Activated T-cell treated with anti-CD3 and anti-CD28 coated beads for 24 hours (primary cell): ENCODE measurements around the gene EMX1.
"Not testable (repeated sequence)": the region's sequence is repeated elsewhere in the genome, so short reads cannot be mapped to it uniquely, and the experiment has no call there.

ENCODE experiments used
- DNase-seq: peaks from one replicate; pipeline ENCODE4 v3.0.0-alpha.2; 2020; ENCODE audit warnings: low read depth

The EMX1 gene

DNA sequence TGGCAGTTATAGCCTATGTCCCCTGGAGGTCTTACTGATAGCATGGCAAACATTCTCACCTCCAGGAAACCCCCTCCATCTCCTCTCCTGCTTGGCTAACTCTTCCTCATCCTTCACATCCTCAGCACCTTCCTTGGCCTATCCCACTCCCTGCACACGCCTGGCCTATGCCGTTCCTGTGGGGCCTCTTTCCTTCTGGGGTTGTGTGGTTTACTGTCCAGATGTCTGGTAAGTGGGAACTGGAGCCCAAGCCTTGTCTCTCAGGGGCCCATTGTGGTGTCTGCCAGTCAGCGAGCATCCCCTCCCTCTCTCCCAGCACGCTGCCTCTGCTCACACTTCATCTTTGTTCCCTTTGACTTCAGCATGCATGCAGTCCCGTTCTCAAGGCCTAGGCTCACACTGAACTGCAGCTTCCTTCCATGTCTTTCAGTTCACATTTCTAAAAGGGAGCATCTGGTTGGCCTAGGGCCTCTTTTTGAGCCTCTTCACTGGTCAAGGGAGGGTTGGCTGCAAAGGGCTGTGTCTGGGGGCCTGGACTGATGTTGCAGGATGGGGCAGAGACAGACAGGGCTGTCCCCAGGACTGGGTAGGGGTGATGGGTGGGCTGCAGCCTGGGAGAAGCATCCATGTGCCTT, 17.0 kb upstream of the EMX1 start:
- DNase-seq = no peak

DNA sequence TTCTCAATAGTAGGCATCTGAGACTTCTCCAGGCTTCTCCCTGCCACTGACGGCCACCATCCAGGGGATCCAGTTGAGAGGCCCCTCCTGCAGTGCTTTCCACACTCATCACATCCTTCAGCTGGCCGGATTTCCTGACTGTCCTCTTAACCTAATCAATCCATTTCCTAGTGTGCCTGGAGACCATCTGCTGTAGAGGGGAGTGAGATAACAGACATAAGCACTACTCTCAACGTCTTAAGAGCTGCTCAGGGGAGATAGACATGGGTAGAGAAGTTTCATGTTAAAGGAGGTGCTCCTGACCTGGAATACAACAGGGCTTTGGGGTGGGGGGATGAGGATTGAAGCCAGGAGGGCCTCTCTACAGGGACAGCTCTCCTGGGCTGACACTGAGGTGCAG, 15.9 kb upstream of the EMX1 start:
- no peak for DNase-seq

DNA sequence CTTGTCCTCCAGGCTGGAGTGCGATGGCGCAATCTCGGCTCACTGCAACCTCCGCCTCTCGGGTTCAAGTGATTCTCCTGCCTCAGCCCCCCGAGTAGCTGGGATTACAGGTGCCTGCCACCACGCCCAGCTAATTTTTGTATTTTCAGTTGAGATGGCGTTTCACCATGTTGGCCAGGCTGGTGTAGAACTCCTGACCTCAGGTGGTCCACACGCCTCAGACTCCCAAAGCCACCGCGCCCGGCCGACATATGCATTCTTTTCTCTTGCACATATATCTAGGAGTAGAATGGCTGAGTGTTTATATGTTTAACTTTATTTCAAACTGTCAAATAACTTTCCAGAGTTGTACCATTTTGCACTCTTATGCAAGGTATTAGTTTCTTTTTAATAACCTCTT, 9.9 kb upstream of the EMX1 start:
- DNase-seq = not testable (repeated sequence)

- no peak for DNase-seq
These were observed 8.6 kb upstream of the EMX1 start for GRCh38 chr2:72908741-72909140.

DNA sequence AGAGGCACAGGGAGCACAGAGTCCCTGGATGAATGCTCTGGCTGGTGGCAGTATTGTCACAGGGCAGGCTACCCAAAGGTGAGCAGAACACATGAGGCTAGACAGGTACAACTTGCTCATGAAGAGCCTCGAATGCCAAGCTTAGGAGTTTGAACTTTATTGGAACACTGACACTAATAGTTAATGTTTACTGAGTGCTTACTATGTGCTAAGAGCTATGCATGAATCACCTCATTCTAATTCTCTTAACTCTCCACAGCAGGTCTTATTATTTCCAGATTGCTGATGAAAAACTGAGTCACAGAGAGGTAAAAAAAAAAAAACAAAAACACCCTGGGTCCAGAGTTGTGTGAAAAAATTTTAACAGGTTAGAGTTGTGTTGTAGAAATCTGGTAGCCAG, 6.1 kb upstream of the EMX1 start:
- no peak for DNase-seq

DNA sequence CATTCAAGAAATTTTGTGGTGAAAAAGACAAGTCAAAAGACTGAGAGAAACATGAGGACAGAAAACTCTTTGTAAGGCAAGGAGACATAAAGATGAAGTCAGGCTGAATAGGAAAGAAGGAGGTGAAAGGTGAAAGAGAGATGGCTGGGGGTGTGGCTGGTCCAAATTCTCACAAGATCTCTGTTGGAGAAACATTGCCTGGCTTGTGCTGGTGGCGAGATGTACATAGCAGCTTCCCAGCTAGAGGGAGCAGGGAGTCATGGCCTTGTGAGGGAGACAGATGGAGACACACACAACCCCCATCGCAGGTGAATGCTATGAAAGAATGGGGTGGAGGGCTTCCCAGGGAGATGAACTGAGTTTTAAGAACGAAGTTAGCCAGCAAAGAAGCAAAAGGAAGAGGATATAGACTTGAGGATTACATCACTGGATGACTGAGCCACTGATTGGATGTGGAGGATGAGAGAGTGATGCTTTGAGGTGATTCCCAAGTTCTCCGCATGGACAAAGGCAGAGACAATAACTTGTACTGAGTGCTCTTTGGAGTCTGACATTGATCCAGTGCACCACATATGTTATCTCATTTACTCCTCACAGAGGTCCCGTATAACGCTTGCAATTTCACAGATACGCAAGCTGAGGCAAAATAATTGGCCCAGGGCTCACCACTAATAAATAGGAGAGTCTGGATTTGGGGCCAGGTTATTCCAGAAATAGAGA, 3.7 kb upstream of the EMX1 start:
- no peak for DNase-seq

- DNase-seq = no peak
These were observed 3.1 kb upstream of the EMX1 start for GRCh38 chr2:72914206-72914559.

DNA sequence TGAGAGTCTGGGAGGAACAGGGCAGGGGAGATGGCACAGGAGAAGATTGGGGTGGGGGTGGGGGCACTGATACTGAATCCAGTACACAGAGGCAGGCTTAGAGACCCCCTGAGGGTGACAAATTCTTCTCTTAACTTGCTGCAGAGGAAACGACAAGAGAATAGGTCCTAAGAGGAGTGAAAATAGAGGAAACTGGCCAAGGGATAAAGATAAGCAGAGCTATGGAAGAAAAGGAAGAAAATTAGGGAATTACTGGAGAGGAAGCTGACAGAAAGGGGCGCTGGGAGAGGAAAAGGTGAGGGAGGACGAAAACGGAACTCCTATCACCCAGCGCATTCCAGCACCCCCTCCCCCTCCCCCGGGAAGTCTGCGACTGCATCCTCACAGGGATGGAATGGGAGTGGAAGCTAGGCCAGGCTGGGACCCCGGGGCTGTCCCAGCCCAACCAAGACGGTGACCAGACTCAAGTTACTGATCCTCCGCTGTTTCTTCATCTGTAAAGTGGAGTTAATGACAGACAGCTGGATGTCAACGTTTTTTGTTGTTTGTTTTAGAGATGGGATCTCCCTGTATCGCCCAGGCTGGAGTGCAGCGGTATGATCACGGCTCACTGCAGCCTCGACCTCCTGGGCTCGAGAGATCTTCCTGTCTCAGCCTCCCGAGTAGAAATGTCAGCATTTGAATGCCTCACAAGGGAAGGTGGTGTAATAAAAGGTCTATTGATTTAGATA, 2.6 kb upstream of the EMX1 start:
- DNase-seq = no peak

- DNase-seq = no peak
These were observed 1.9 kb upstream of the EMX1 start for GRCh38 chr2:72915320-72915906.

DNA sequence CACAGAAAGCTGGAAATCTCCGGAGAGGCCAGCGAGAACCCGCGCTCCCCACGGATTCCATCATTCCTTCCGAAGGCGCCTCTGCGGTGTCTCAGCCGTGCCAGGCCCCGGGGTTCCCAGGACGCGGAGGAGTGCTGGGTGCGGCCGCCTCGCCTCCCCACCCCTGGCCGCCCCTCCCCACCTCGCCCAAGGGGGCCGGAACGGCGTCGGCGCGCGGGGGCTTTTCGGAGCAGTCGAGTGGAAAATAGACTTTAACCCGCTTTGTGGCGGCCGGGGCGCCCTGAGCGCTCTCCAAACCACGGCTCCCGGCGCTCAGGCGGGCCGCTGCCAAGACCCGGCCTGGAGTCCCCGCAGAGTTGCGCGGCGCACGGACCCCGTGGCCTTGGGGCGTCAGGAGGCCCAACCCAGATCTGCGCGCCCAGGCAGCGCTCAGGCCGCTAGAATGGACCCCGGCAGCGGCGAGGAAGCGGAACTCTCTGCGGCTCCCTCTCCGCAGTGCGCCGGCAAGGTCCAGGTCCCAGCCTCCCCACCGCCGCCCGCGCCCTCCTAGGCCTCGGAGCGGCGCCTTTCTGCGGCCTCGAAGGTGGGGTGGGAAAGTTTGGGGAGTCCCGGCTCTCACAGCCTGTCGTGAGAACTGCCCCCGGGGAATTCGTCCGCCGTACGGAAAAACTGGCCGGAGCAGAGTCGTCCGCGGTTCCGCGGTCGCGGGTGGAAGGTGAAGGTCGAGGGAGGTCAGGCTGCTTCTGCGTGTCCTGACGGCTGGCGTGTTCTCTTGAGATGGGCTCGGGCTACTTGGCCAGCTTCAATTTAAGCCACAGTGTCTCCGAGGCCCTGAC, 1.2 kb upstream of the EMX1 start:
- DNase-seq = no peak

GRCh38 chr2:72916743-72917137, 579 bp upstream of the EMX1 start:
- DNase-seq = no peak

DNA sequence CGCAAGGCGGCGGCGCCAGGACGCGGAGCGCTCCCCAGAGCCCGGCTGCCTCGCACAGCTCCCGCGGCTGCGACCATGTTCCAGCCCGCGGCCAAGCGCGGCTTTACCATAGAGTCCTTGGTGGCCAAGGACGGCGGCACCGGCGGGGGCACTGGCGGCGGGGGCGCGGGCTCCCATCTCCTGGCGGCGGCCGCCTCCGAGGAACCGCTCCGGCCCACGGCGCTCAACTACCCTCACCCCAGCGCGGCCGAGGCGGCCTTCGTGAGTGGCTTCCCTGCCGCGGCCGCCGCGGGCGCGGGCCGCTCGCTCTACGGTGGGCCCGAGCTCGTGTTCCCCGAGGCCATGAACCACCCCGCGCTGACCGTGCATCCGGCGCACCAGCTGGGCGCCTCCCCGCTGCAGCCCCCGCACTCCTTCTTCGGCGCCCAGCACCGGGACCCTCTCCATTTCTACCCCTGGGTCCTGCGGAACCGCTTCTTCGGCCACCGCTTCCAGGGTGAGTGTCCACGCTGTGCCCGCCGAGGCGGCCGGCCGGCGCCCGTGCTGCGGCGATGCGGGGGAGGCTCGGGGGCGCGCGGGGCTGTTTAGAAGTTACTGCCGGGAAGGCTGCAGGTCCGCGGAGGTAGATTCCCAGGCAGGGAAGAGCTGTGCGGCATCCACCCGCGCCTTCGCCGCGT, 696 bp downstream of the EMX1 start:
- no peak for DNase-seq

DNA sequence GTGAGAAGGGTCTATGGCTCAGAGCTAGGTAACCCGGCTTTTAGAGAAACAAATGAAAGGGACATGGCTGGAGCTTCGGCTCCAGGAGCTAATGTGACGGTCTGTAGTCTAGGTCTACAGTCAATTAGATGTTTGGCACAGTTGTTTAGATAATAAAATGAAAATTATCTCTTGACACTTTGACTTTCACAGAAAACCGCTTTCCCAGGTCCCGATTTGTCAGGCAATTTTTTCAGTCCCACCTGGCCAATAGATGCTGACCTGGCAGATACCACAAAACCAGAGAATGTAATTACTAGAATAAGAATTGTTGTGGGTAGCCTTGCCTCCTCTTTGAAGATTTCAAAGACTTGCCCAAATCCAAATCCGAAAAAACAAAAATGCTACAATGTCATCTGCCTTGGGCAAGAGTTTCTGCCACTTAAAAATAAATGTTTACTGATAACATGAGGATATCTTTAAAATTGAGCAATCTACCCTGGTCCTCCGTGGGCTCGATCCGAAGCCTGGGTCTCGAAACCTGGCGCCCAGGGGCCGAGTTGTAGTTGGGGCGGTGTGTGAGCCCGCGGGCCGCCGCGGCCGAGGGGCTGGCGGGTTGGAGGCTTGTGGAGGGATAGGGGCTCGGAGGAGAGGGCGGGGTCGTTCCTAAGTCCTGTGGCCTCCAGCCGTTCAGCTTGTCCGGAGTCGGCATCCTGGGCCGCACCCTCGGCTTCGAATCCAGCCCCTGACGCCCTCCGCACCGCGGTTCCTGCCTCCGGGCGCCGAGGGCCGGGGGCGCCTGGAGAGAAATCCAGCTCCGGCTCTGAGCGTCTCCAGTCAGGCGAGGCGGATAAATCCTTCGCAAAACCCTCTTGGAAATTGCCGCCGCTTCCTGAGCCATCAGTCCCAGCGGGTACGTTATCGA, 2.3 kb downstream of the EMX1 start:
- no peak for DNase-seq

- DNase-seq = no peak
These were observed 3.2 kb downstream of the EMX1 start for GRCh38 chr2:72920318-72921087.

DNA sequence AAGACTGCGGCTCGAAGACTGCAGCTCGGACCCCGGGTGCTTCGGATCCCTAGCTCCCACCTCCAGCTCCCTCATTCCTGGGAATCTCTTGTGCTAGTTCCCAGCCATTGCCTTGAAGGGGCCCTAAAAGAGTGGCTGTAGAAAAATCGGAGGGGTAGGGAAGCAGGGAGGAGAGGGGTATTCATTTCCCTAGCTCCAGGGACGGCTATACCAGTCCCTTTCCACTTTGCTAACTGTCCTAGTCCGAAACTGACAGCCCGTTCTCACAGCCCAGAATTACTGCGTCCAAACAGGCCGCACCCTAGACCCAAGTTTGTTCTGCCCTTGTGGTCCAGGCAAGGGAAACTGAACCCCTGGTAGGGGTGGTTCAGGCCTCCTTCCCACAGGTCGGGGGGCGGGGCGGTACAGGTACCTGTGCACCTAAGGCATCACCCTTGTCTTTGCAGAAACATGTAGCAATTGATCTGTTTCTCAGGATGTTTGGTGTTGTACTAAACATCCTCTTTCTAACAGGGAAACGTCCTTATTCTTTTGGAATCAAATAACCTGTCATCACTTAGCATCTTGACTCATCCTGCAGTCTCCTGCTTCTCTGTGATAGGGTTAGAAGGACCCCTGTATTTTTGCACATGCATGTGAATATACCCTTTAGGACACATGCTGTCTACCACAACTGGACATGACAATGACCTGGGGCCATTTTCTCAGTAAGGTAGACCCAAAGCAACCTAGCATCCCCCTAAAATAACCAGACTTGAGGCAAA, 4.0 kb downstream of the EMX1 start:
- no peak for DNase-seq

- no peak for DNase-seq
These were observed 4.5 kb downstream of the EMX1 start for GRCh38 chr2:72921853-72922252.

DNA sequence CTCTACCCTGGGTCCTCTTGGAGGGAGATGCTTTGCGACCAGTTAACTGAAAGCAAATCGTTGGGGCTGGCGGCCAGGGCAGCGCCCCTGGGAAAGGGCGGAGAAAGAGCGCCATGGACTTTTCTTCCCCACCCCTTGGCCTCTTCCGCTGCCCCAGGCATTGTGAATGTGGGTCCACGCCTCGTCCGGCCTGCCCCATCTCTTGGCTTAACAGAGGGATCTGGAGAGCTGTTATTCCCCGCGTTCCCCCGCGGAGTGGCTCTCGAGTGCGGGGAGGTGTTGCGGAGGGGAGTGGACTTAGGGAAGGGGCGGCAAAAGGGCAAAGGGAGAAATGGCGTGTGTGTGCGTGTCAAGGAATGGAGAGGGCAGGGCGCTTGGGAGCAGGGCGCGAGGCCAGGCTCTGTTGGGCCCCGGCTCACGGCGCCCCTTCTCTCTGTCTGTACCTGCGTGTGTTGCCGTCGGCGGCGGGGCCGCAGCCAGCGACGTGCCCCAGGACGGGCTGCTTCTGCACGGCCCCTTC, 6.6 kb downstream of the EMX1 start:
- DNase-seq = no peak

DNA sequence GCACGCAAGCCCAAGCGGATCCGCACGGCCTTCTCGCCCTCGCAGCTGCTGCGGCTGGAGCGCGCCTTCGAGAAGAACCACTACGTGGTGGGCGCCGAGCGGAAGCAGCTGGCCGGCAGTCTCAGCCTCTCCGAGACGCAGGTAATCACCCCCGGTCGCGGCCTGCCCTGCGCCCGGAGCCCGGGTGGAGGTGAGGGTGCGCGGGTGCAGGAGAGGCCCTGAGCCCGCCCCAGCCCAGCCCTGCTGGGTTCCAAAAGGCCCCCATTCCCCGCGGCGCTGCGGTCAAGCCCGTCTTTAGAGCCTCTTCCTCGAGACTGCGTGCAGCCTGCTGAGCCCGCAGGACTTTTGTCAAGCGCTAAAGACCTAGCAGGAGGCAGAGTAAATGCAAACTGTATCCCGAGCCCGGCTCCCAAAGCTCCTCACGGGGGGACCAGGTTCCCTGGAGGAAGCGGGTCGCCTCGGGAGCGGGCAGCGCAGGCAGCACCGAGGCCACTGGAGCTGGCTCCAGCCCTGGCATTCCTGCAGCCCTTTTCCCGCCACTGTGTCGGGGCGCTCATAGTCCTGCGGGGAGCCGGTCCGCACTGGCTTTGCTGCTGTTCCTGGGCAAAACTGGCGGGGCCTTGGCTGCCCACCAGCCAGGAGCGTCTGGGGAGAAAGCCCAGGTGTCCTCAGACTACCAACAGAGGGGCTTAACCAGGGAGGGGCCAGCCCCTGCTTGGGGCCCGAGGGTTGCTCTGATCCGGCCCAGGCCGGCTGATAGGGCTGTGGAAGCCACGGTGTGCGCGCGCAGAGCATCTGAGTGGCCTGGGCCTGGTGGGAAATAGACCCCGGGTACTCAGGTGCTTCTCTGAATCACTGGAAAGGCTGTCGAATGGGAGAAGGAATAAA, 7.3 kb downstream of the EMX1 start:
- DNase-seq = no peak
